Endodermal cell (in vitro differentiated cells): Measurements from ENCODE around the gene CADM1. TPM values are rescaled to one million over a fixed set of nuclear protein-coding genes. Genes with fewer than 3 reads are reported as not detected.

ENCODE experiments used
- DNase-seq: peaks from one replicate; pipeline ENCODE4 v3.0.0-alpha.2; 2017
- H3K27ac ChIP-seq: 2 replicates; pipeline ENCODE4 v1.5.1; 2013; ENCODE audit warnings: mild to moderate bottlenecking, low read depth, low read length, moderate library complexity
- H3K27me3 ChIP-seq: 2 replicates; pipeline ENCODE4 v1.6.1; 2013; ENCODE audit warnings: mild to moderate bottlenecking, low read length, moderate library complexity; ENCODE audit not compliant: insufficient read depth, control insufficient read depth, poor library complexity, severe bottlenecking
- H3K36me3 ChIP-seq: 2 replicates; pipeline ENCODE4 v1.7.0; 2013; ENCODE audit warnings: mild to moderate bottlenecking, low read length, moderate library complexity; ENCODE audit not compliant: control insufficient read depth, insufficient read depth
- H3K4me1 ChIP-seq: one replicate; pipeline ENCODE4 v1.7.0; 2013; ENCODE audit warnings: low read length; ENCODE audit not compliant: control insufficient read depth, insufficient read depth
- H3K4me3 ChIP-seq: 2 replicates; pipeline ENCODE4 v1.5.1; 2013; ENCODE audit warnings: mild to moderate bottlenecking, low read length, moderate library complexity
- H3K9ac ChIP-seq: 2 replicates; pipeline ENCODE4 v1.6.1; 2013; ENCODE audit warnings: mild to moderate bottlenecking, low read length, moderate library complexity; ENCODE audit not compliant: poor library complexity, severe bottlenecking; ENCODE audit errors: extremely low read depth
- H3K9me3 ChIP-seq: 2 replicates; pipeline ENCODE4 v1.6.1; 2013; ENCODE audit warnings: mild to moderate bottlenecking, low read length, moderate library complexity; ENCODE audit not compliant: control insufficient read depth
- H3K27ac Mint-ChIP-seq: 2 replicates; pipeline ENCODE4 v1.8.0; 2020; ENCODE audit warnings: mixed read lengths
- H3K27me3 Mint-ChIP-seq: 2 replicates; pipeline ENCODE4 v1.8.0; 2021; ENCODE audit warnings: mild to moderate bottlenecking, mixed read lengths; ENCODE audit not compliant: insufficient read depth
- H3K36me3 Mint-ChIP-seq: 2 replicates; pipeline ENCODE4 v1.8.0; 2020; ENCODE audit warnings: low read depth, mixed read lengths
- H3K4me1 Mint-ChIP-seq: 2 replicates; pipeline ENCODE4 v1.8.0; 2020; ENCODE audit warnings: mixed read lengths
- H3K4me3 Mint-ChIP-seq: 2 replicates; pipeline ENCODE4 v1.8.0; 2020; ENCODE audit warnings: mild to moderate bottlenecking, moderate library complexity, mixed read lengths
- H3K9me3 Mint-ChIP-seq: 2 replicates; pipeline ENCODE4 v1.8.0; 2020; ENCODE audit warnings: mild to moderate bottlenecking, mixed read lengths
- WGBS, 2 experiments: methylation state at CpG; one replicate each; pipeline versions ENCODE4 v1.1.5 to v1.1.7; 2013; ENCODE audit warnings: missing lambda C conversion rate in 2 of 2, mixed read lengths in 1 of 2; ENCODE audit not compliant: insufficient coverage in 1 of 2, insufficient read length in 1 of 2; 5-methylcytosine and 5-hydroxymethylcytosine counted together
- total RNA-seq, 2 donors: library from RNA; stranded (reverse); fragmentation: NEBNext Ultra II Directional in 1 of 2; extraction: Animal tissue kit (Norgen Biotek cat#: 25700) in 1 of 2; gene quantifications; 2 replicates in 1 of 2; 3 replicates in 1 of 2; pipeline ENCODE4 v1.2.1, GENCODE V29; 2021
- TF ChIP-seq, protein P1 (sequence below): fragments of 200-600 bp; sonication (generic); conservative IDR thresholded peaks from 2 replicates; pipeline ENCODE4 v1.5.0; 2021; ENCODE audit warnings: antibody characterized with exemption, mild to moderate bottlenecking

Gene CADM1
- total RNA-seq, 2 donors from 2014 or later, result 76.3 to 88.2 TPM

DNA sequence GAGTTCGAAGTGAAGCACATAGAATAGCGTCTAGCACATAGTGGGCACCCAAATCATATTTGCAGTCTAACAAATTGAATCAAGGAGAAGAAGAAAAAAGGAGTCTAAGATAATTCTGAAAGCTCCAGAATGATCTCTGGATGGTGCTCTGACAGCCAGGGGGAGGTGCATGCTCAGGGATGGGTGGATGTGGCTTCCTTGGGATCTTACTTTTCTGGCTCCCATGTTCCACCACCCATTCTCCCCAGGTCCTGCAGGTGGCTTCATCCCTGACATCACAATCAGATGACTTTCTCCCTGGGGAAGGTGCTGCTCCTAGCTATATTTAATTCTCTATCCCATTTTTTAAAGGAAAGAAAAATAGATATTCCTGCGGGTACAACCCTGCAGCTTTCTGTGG, 381.9 kb downstream of the CADM1 start:
- no peaks in the 10 kb centered on the region for H3K9me3 Mint-ChIP-seq
- H3K9ac ChIP-seq, result no peak overlapping the region
- no peak overlapping the region for H3K27ac Mint-ChIP-seq
- H3K9me3 ChIP-seq, result no peaks in the 10 kb centered on the region
- TF ChIP-seq, protein P1, sequence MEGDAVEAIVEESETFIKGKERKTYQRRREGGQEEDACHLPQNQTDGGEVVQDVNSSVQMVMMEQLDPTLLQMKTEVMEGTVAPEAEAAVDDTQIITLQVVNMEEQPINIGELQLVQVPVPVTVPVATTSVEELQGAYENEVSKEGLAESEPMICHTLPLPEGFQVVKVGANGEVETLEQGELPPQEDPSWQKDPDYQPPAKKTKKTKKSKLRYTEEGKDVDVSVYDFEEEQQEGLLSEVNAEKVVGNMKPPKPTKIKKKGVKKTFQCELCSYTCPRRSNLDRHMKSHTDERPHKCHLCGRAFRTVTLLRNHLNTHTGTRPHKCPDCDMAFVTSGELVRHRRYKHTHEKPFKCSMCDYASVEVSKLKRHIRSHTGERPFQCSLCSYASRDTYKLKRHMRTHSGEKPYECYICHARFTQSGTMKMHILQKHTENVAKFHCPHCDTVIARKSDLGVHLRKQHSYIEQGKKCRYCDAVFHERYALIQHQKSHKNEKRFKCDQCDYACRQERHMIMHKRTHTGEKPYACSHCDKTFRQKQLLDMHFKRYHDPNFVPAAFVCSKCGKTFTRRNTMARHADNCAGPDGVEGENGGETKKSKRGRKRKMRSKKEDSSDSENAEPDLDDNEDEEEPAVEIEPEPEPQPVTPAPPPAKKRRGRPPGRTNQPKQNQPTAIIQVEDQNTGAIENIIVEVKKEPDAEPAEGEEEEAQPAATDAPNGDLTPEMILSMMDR, result peak; percentile 57
- WGBS, 2 experiments, result 87 to 100% methylated on average over 3 of the region's 3 CpGs
- H3K27ac ChIP-seq, result no peak overlapping the region
- H3K4me3 ChIP-seq, result no peak overlapping the region
- DNase-seq, result no peak
- no peaks in the 10 kb centered on the region for H3K36me3 ChIP-seq
- peaks cover 16% of the 10 kb centered on the region for H3K4me1 ChIP-seq
- peaks cover 33% of the 10 kb centered on the region for H3K4me1 Mint-ChIP-seq
- no peak overlapping the region for H3K4me3 Mint-ChIP-seq
- no peaks in the 10 kb centered on the region for H3K36me3 Mint-ChIP-seq
- peaks cover 20% of the 10 kb centered on the region for H3K27me3 Mint-ChIP-seq
- H3K27me3 ChIP-seq, result peaks cover 8% of the 10 kb centered on the region
